Measurements from ENCODE around the gene OSBPL5.

The OSBPL5 gene

GRCh38 chr11:3162410-3163240 lies 2.5 kb downstream of the OSBPL5 start:
- DNase-seq, result no peak

GRCh38 chr11:3161720-3162409 lies 3.2 kb downstream of the OSBPL5 start:
- no peak for DNase-seq

DNA sequence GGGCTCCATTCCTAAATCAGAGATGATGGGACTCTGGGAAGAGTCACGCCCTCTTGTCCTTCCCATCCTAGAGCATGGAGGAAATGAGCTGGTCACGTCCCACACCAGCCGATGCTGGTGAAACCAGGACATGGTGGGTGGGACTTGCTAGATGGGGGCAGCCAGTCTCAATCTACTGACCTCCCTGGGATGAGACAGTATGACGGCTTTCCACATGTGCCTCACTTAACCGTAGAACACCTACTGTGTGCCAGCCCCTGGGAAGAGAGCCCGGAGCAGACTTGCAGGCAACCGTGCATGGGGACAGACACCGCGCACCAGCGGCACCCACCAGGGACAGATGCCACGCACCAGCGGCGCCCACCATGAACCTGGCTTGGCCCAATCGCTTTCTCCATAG lies 3.8 kb downstream of the OSBPL5 start:
- no peak for DNase-seq

- peak; percentile 90 for DNase-seq
These were observed 4.7 kb downstream of the OSBPL5 start for GRCh38 chr11:3160252-3161031.

GRCh38 chr11:3159296-3160190 lies 5.6 kb downstream of the OSBPL5 start:
- peak; percentile 33 for DNase-seq

DNA sequence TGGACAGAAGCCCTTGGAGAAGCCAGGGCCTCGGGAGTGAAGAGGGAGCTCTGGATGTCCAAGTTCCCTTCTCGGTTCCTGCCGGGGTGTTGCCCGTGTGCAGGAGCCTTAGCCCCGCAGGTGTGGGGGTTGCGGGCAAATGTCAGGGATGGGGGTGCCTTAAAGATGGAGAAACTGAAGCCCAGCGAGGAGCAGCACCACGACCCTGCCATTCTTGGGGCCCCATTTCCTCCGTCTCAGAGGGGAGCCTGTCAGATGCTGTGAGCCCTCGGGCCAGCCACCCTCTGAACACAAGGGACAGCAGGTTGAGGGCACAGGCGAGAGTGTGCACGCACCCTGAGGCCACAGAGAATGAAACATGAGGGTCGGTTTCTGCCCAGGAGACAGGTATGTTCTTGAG lies 6.3 kb downstream of the OSBPL5 start:
- DNase-seq, result no peak

DNA sequence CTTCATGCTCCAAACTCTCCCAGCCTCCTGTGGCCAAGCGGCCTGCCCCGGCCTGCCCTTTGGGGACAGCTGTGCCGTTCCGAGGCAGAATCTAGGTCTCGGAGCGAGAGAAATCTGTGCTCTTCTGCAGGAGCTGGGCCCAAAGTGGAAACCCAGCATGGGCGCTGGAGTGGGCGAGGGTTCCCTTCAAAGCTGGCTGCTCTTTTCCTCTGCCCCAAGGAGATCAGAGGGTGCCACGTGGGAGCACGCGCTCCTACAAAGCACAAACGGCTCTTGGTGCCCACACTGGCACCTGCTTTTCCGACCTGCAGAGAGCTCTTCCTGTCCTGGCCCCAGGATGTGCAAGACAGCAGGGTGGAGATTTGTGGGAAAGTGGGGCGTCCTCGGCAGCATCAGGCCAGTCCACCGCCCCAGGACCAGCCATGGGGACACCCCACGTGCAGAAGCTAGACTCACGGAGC lies 6.9 kb downstream of the OSBPL5 start:
- no peak for DNase-seq

DNA sequence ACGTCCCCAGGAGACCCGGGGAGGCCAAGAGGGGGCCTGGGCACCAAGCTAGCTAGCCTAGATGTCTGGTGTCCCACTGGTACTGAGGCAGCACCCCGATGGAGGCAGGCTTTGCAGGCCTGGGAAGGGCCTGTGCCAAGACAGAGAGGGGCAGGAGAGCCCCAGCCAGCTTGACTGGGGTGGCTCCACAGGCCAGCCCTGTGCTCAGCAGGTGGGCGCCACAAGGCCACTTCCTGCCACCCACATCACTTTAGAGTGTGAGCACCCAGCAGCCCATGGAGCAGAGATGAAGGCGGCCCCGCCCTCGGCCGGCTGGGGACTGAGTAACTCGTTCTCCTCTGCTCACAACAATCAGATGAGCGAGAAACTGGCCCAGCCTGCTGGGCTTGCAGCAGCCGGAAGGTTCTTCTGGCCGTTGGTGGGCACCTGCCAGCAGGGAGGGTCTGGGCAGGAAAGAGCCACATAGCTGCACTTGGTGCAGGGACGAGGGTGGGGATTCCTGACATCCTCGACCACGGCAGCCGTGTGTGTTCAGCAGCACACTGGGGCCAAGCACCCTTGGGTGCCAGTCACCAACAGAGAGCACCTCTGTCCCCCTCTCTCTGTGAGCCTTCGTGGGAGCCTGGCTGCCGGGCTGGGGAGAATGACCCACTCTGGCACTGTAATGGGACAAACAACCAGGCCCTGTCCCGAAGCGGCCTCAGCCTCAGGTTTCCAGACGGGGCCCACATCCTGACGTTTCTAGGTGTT lies 7.6 kb downstream of the OSBPL5 start:
- no peak for DNase-seq

GRCh38 chr11:3156661-3157311 lies 8.3 kb downstream of the OSBPL5 start:
- DNase-seq, result no peak

GRCh38 chr11:3156282-3156660 lies 8.8 kb downstream of the OSBPL5 start:
- DNase-seq, result no peak

DNA sequence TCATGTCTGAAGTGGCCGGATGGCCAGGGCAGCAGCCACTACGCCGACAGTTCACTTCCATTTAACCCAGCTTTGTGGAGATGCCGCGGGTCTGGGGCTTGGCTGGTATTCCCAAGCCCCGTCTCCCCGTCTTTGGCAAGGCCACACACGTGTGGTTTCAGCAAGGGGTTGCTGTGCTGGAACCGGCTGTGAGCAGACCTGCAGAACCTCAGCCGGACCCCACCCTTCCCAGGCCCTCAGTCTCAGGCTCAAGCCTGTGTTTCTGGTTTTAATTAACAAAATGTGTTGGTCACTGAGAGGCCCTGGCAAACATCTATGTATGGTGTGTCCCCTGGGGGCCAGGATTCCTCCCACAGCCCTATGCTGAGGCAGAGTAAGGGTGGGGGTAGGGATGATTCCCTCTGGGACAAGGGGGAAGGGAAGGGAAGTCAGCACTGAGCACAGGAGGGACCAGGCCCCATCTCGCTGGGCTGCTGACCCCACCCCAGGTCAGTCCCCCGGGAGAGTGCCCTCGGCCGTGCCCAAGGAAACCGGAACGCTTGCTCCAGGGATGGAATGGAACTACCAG lies 9.3 kb downstream of the OSBPL5 start:
- DNase-seq, result no peak

DNA sequence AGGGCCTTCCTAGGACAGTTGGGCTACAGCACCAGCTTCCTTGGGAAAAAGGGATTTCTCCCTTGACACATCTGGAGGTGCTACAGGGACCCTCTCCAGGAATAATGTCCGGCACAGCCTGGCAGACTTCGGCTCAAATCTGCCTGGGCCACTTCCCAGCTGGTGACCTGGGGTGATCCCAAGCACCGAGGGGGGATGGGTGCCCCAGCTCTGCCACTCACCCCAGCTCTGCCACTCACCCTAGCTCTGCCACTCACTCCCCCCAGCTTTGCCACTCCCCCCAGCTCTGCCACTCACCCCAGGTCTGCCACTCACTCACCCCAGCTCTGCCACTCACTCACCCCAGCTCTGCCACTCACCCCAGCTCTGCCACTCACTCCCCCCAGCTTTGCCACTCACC lies 9.9 kb downstream of the OSBPL5 start:
- no peak for DNase-seq

- DNase-seq, result no peak
These were observed 11.0 kb downstream of the OSBPL5 start for GRCh38 chr11:3154001-3154599.

- DNase-seq, result no peak
These were observed 11.7 kb downstream of the OSBPL5 start for GRCh38 chr11:3153291-3153861.

DNA sequence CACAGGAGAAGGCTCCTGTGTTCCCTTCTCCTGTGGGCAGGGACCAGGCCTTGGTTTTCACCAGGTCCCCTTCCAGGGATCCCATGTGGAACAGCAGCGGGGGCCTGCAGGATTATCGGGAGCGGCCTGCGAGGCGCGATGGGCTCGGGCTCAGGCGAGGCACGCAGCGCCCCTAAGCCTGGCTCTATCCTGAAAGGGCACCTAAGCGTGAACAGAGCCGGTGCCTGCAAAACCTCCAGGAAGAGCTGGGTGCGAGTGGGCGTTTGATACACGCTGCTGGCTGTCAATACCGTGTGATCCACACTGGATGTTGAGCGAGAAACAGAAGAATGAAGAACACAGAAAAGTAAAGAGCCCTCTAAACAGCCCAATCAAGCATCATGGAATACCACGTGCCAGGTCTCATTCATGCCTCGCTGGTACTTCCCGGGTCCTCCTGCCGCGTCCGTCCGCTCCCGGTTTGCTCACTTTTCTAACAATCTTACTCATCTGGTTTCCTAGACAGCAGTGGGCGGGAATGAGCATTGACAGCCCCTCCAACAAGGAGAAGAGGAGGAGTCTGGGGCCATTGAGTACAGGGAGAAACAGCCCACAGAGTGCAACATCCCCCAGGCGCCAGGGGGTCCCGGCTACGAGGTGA lies 12.5 kb downstream of the OSBPL5 start:
- DNase-seq, result no peak

DNA sequence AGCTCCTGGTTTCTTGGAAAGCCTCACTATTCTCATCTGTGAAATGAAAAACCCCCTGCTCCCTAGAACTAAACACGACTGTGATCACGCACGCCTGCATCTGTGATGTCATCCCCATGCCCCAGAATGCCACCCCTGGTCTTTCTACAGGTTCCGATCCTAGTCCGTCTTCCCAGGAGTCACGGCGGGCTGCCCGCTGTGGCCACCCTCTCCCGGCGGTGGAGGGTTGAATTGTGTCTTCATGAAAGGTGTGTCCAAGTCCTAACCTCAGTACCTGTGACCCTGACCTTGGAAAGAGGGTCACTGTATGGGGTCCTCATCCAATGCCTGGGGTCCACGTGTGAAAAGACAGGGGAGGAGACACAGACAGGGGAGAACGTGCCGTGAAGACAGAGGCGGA lies 14.4 kb downstream of the OSBPL5 start:
- no peak for DNase-seq

DNA sequence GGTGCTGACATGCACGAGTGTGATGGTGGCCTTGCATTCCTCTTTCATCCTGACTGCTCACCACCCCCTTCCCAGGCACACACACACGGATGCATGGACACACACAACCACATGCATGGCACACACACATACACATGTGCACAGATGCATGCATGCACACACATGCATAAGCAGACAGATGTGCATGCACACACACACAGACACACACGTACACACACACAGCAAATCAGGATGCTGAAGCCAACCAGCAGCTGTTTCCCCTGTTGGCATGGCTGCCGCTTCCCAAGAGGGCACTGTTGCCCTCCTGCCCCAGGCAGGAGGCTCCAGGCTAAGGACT lies 15.3 kb downstream of the OSBPL5 start:
- DNase-seq, result no peak

DNA sequence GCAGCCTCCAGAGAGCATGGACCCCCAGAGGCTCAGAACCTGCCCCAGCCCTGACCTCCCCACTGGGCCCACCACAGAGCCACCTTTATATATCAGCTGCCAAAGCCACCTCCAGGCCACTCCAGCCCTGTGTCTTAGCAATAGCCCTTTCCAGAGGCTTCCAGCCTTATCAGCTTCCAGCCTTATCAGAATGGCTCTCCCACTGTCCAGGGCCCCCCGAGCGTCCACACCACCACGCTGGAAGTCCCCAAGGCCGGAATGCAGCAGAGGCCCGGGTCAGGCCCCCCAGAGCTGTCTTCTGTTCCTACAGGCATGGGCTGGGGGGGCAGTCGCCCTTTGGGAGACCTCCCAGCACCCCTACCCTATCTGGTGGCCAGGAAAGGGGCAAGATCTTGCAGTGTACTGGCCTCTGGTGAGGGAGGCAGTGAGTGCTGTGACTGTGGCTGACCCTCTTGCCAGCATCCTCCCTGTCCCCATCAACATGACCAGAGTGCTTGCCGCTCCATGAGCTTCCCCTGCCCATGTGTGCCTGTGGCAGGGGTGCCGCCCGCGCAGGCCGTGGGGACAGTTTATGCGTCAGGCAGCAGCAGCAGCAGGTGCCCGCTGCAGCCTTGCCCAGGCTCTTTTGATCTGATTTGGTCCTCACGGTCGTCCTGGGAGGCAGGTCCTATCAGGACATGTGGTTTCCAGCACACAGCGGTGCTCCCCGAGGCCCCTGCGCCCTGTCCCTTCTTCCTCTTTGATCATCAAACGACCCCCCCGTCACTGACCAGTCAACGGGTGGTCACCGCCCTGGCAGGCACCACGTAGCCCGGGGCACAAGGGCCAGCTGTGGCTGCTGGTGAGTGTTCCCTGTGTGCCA lies 15.9 kb downstream of the OSBPL5 start:
- no peak for DNase-seq

Measured in NCI-H69 (cell line).